HUES64 (cell line): ENCODE measurements around the gene ADAT3.

Experiments used
- H3K27ac ChIP-seq: 2 replicates; pipeline ENCODE4 v1.7.0; 2013; ENCODE audit warnings: low read depth, low read length, inconsistent platforms
- H3K27me3 ChIP-seq: 2 replicates; pipeline ENCODE4 v1.6.1; 2013; ENCODE audit warnings: mild to moderate bottlenecking, low read length; ENCODE audit not compliant: insufficient read depth
- H3K36me3 ChIP-seq: 2 replicates; pipeline ENCODE4 v1.6.1; 2013; ENCODE audit warnings: mild to moderate bottlenecking, low read length; ENCODE audit not compliant: insufficient read depth
- H3K4me1 ChIP-seq: 2 replicates; pipeline ENCODE4 v1.6.1; 2013; ENCODE audit warnings: mild to moderate bottlenecking, low read length, moderate library complexity; ENCODE audit not compliant: insufficient read depth
- H3K4me3 ChIP-seq: 2 replicates; pipeline ENCODE4 v1.5.1; 2013; ENCODE audit warnings: mild to moderate bottlenecking, low read length, moderate library complexity
- H3K9ac ChIP-seq: 2 replicates; pipeline ENCODE4 v1.6.1; 2013; ENCODE audit warnings: mild to moderate bottlenecking, low read depth, low read length
- H3K9me3 ChIP-seq: 2 replicates; pipeline ENCODE4 v1.6.1; 2013; ENCODE audit warnings: low read depth, low read length; ENCODE audit not compliant: insufficient read depth
- WGBS: fragments of 150-250, 120-280 bp; methylation state at CpG from one replicate; pipeline ENCODE4 v1.1.7; 2013; ENCODE audit warnings: missing lambda C conversion rate; 5-methylcytosine and 5-hydroxymethylcytosine counted together

ADAT3 gene

DNA sequence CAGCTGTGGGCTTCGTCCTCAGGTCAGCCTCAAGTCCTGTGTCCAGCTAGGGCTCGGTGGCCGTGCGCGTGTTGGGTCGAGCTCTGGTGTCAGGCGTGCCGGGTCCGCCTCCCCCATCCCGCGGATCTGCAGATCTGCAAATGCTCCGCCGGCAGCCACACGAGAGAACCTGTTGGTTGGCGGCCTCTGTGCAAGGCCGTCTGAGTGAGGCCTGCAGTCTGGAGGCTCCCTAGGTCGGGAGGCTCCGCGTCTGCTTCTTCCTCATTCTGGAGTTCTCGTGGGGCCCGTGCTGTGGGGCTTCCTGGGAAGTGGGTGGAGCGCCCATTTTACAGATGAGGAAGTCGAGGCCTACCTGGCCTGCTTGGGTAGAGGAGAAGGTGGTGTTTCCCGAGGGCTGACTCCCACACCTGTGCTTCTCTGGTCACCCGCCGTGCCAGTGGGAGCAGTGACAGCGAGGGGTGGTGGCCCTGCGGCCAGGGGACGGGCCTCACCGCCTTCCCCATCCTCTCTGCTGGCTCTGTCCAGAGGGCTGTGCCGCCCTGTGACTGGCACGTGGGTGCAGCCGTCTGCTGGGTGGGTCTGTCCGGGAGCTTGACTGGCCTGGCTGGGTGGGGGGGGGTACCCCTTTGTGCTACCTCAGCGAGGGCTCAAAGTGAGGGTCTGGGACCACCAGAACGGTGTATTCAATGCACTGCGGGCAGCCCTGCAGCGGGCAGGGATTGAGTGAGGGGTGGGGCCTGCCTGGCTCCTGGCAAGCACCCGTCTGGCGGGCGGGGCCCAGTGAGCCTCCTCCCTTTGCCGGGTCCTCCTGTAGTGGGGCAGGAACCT lies 39.1 kb downstream of the ADAT3 start:
- H3K36me3 ChIP-seq = peaks cover 3% of the 10 kb centered on the region; the same call in 1 of the 2 replicates
- no peak overlapping the region for H3K9ac ChIP-seq
- no peak overlapping the region for H3K4me3 ChIP-seq
- H3K9me3 ChIP-seq = no peaks in the 10 kb centered on the region
- no peak overlapping the region for H3K27ac ChIP-seq
- WGBS = 90% methylated on average over 42 of the region's 42 CpGs
- peaks cover 10% of the 10 kb centered on the region for H3K4me1 ChIP-seq
- H3K27me3 ChIP-seq = no peaks in the 10 kb centered on the region

DNA sequence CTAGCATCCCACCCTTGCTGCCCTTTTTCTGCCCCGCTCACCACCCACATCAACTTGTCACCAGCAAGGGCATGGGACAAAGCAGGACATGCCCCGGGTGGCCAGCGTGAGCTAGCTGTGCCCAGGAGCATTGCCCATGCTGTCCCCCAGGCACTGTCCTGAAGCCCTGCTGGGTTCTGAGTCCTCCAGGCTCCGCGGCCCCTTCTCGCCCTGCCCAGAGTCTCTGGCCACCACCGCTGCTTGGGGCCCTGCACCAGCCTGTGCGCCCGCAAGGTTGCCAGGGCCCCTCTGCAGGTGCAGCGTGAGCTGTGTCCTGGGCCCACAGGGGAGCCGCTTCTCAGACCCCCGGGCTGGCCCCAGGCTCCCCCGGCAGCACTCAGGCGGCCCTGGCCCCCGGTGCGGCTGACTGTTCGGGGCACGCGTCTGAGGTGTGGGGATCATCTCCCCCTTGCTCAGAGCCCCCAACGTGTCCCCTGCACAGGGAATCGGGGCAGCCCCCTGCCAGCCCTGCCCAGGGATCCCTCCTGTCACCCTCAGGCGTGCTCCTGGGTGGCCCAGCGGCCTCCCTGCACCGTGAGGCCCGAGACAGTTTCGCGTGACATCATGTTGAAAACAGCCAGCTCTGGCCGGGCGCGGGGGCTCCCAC lies 39.8 kb downstream of the ADAT3 start:
- H3K9ac ChIP-seq = no peak overlapping the region
- peaks cover 5% of the 10 kb centered on the region for H3K4me1 ChIP-seq
- 95% methylated on average over 30 of the region's 30 CpGs for WGBS

DNA sequence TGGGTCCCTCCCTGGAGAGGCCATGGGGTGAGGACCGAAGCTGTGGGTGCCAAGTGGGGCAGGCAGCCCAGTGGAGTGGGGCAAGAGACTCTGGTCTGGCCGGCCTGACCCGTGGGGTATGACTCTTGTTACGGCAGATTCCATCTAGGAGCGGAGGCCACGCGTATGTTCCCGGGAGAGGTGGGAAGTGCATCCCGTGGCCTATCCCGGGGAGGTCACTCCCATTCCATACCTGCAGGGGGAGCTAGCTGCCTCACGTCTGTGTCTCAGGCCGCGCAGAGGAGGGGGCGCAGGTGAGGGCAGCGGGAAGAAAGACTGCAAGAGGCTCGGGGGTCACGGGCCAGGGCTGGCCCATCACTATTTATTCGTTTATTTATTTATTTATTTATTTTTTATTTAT lies 40.7 kb downstream of the ADAT3 start:
- WGBS = 75% methylated on average over 15 of the region's 18 CpGs
- Histone ChIP-seq H3K36me3 (peaks cover 9% of the 10 kb centered on the region; the same call in 1 of the 2 replicates), H3K9ac (no peak overlapping the region), H3K27me3 (no peaks in the 10 kb centered on the region), H3K4me1 (peaks cover 4% of the 10 kb centered on the region; the same call in 1 of the 2 replicates), H3K4me3 (no peak overlapping the region), H3K27ac (no peak overlapping the region), H3K9me3 (no peaks in the 10 kb centered on the region)

More for the DNA sequence above, 39.8 kb downstream of the ADAT3 start:
- Histone ChIP-seq H3K9me3 (no peaks in the 10 kb centered on the region), H3K36me3 (peaks cover 6% of the 10 kb centered on the region; the same call in 1 of the 2 replicates), H3K27me3 (no peaks in the 10 kb centered on the region), H3K4me3 (no peak overlapping the region), H3K27ac (no peak overlapping the region)

DNA sequence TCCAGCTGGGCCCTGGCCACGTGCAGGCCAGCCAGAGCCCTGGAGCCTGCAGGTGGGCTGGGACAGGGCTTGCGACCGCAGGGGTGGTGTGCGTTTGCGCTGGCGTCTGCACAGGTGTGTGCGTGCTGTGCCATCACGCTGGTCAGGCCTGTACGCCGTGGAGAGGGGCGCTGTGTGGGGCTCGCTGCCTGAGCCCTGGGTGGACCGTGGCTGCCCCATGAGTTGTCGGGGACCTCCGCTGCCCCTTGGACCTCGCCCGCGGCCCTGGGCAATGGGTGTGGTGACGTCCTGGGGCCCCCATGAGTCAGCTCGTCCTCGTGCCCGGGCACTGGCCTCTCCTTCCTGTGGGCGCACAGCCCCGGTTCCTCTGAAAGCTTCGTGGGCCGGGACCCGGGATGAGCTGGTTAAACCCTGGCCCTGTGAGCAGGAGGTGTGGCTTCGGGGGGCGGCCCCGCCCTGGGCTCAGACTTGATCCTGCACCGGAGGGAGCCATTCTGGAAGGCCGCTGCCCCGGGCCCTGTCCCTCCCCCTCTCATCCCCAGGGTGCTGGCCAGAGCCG lies 42.5 kb downstream of the ADAT3 start:
- no peak overlapping the region for H3K4me3 ChIP-seq
- no peaks in the 10 kb centered on the region for H3K9me3 ChIP-seq
- H3K9ac ChIP-seq = no peak overlapping the region
- H3K36me3 ChIP-seq = peaks cover 14% of the 10 kb centered on the region
- H3K4me1 ChIP-seq = peaks cover 4% of the 10 kb centered on the region; the same call in 1 of the 2 replicates
- H3K27me3 ChIP-seq = no peaks in the 10 kb centered on the region
- 82% methylated on average over 34 of the region's 34 CpGs for WGBS
- no peak overlapping the region for H3K27ac ChIP-seq

DNA sequence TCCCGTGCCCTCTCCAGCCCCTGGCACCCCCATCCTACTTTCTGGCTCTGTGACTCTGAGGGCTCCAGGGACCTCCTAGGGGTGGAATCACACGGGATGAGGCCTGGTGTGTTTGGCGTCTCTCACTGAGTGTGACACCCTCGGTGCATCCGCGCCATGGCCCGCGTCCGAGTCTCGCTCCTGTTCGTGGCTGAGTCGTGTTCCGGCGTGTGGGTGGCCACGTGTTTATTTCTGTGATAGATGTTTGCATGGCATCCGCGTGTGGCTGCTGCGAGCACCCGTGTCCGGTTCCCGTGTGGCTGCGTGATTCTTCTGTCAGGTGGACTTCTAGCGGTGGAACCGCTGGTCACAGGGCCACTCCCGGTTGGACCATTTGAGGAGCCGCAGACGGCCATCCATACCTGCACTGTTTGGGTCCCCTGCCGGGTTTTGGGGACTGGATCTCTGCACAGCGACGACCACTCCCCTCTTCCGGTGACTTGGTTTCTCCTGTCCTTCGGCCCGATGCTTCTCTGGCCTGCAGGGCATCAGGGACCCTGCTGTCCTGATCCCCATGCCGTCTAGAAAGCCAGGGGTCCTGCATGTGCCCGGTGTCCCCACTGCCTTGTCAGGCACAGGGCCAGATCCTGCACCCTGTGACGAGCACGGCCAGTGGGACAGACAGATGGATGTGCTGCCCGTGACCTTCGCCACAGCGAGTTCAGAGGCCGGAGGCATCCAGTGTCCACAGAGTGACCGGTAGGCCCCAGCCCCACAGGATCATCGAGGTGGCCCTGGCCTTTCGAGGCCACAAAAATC lies 44.3 kb downstream of the ADAT3 start:
- Histone ChIP-seq H3K4me1 (no peaks in the 10 kb centered on the region), H3K9me3 (no peaks in the 10 kb centered on the region), H3K36me3 (peaks cover 18% of the 10 kb centered on the region), H3K27ac (no peak overlapping the region), H3K9ac (no peak overlapping the region), H3K27me3 (no peaks in the 10 kb centered on the region), H3K4me3 (no peak overlapping the region)
- 96% methylated on average over 43 of the region's 44 CpGs for WGBS

DNA sequence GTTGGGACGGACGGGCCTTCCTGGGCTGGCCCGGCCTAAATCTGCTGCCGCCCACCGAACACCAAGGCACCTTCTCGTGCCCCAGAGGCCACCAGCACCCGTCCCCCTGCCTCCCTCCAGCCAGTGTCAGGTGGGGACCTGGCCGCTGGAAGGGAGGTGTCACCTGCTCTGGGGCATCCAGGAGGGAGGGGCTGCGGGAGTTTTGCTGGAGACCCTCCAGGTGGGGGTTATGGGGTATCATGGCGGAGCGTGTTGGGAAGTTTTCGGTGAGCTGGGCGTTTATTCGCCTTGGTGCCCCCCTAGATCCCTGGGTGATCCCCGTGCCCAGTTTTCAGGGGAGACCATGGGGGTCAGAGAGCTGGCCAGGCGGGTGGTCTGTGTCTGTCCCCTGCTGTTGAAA lies 45.4 kb downstream of the ADAT3 start:
- H3K4me3 ChIP-seq = no peak overlapping the region
- peaks cover 18% of the 10 kb centered on the region for H3K36me3 ChIP-seq
- H3K27ac ChIP-seq = no peak overlapping the region
- no peaks in the 10 kb centered on the region for H3K27me3 ChIP-seq
- no peaks in the 10 kb centered on the region for H3K9me3 ChIP-seq
- no peaks in the 10 kb centered on the region for H3K4me1 ChIP-seq
- no peak overlapping the region for H3K9ac ChIP-seq
- 97% methylated on average over 16 of the region's 16 CpGs for WGBS

DNA sequence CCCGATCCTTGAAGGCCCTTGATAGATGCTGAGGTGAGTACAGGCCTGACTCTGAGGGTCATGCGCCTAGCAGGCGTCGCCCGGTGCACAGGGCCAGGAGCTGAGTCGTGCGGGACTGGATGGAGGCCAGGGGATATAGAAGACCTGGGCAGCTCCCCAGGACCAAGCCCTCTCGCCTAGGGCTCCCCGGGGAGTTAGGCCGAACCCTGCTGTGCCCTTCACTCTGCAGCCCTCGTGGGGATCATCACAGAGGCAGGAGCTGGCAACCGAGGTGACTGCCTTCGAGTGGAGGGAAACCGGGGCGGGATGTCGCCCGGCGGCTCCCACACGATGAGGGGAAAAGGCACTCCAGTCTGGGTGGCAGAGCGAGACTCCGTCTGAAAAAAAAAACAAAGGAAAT lies 47.4 kb downstream of the ADAT3 start:
- Histone ChIP-seq H3K4me3 (no peak overlapping the region), H3K36me3 (peaks cover 18% of the 10 kb centered on the region), H3K9me3 (no peaks in the 10 kb centered on the region), H3K4me1 (0 out of 2 replicates have a peak, but pooled peaks cover 2% of the 10 kb centered on the region), H3K27ac (no peak overlapping the region), H3K9ac (no peak overlapping the region), H3K27me3 (no peaks in the 10 kb centered on the region)
- WGBS = 95% methylated on average over 21 of the region's 21 CpGs

DNA sequence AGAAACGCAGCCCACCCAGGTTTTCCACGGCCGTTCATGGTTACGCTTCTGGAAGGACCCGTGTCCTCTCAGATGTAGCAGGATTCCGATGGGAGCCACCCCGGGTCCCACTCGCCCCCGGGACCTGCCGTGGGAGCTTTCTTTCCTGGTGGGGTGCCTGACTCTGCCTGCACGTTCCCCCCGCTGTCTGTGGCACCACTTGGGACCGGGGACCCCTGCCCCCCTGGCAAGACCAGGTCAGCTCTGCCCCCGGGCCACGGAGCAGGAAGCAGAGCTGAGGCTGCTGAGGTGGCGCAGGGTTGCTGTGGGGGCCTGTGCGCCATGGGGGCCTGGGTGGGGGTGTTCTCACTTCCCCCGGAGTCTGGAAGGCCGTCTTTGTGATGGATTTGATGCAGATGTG lies 47.8 kb downstream of the ADAT3 start:
- Histone ChIP-seq H3K9ac (no peak overlapping the region), H3K27me3 (no peaks in the 10 kb centered on the region), H3K36me3 (peaks cover 18% of the 10 kb centered on the region), H3K4me1 (0 out of 2 replicates have a peak, but pooled peaks cover 2% of the 10 kb centered on the region), H3K9me3 (no peaks in the 10 kb centered on the region), H3K27ac (no peak overlapping the region), H3K4me3 (no peak overlapping the region)
- 96% methylated on average over 19 of the region's 19 CpGs for WGBS

DNA sequence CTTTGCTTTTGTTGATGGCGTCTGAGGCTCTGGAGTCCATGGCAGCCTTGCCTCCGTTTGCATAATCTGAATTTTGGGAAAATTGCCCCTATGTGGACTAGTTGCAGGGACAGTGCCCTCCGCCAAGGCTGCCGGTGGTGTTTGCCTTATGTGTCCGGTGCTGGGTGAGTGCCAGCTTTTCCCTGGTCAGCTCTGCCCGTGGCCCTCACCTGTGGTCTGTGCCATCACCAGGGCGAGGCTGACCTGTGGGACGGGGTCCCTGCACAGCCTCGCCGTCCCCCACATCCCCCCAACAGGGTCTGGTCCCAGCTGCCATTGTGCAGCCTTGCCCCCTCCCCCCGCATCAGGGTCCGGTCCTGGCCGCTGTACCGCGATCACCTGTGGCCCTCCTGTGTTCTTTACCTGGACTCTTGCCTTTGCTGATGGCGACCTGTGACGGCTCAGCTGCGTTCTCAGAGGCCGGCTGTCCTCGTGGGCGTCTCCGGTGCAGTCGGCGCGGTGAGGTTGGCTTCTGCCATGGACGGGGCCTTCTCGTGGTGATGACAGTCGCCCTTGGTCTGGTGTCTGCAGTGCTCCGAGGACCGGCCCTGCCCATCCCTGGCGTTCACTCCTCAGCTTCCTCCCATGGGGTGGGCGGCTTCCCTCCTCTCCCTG lies 48.4 kb downstream of the ADAT3 start:
- Histone ChIP-seq H3K4me3 (no peak overlapping the region), H3K27ac (no peak overlapping the region), H3K9ac (no peak overlapping the region), H3K4me1 (0 out of 2 replicates have a peak, but pooled peaks cover 2% of the 10 kb centered on the region), H3K9me3 (no peaks in the 10 kb centered on the region), H3K27me3 (no peaks in the 10 kb centered on the region), H3K36me3 (peaks cover 18% of the 10 kb centered on the region)
- WGBS = 93% methylated on average over 32 of the region's 32 CpGs

DNA sequence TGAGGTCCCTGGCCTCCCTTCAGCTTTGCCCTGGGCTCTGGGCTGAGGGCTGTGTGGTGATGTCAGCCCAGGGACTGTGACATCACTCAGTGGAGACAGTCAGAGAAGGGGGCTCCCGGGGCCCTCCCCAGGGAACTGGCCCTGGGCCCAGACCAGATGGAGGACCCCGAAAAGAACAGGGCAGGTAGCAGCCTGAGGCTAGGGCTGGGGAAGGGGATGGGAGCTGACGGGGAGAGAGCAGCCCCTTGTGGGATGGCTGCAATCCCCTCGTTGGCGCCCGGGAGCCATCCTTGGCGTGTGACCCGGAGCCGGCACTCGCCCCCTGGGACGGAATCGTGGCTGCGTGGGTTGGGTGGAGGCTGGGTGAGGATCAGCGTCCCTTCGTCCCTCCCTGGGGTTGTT lies 49.3 kb downstream of the ADAT3 start:
- H3K9ac ChIP-seq = peak overlapping the region; percentile 2; the same call in 1 of the 2 replicates
- no peaks in the 10 kb centered on the region for H3K9me3 ChIP-seq
- peaks cover 15% of the 10 kb centered on the region; the same call in 1 of the 2 replicates for H3K36me3 ChIP-seq
- H3K4me1 ChIP-seq = 0 out of 2 replicates have a peak, but pooled peaks cover 2% of the 10 kb centered on the region
- H3K27me3 ChIP-seq = no peaks in the 10 kb centered on the region
- no peak overlapping the region for H3K27ac ChIP-seq
- 91% methylated on average over 15 of the region's 15 CpGs for WGBS
- no peak overlapping the region for H3K4me3 ChIP-seq
